B cell (primary cell): ENCODE data around the gene NAA35. TPM values are rescaled to one million over a fixed set of nuclear protein-coding genes. Genes with fewer than 3 reads are reported as not detected.

ENCODE experiments used
- ATAC-seq: fragments of 200-7000 bp; cut with Tn5 transposase; one replicate; pipeline ENCODE4 v1.10.0; 2021; ENCODE audit warnings: low read depth, mild to moderate bottlenecking, moderate number of reproducible peaks, moderate library complexity
- CTCF ChIA-PET: fragments of 350-600 bp; sonication (Branson Sonifier 250); formaldehyde crosslinking; loops from one replicate; lab custom pipeline; 2021; ENCODE audit warnings: antibody characterized with exemption, inconsistent platforms; lab: Charles Lee
- POLR2A ChIA-PET: fragments of 350-600 bp; sonication (Branson Sonifier 250); formaldehyde crosslinking; loops from one replicate; lab custom pipeline; 2021; ENCODE audit warnings: antibody characterized with exemption; lab: Charles Lee
- DNase-seq: peaks from one replicate; pipeline ENCODE4 v3.0.0; 2013
- H2AFZ ChIP-seq: 2 replicates; pipeline ENCODE4 v1.6.1; 2012; ENCODE audit warnings: mild to moderate bottlenecking, low read depth, low read length; ENCODE audit not compliant: insufficient read depth, poor library complexity, severe bottlenecking
- H3K27ac ChIP-seq, 2 donors: 1 replicate in 1 of 2; 2 replicates in 1 of 2; pipeline ENCODE4 v1.5.1; 2012 to 2013; ENCODE audit warnings: low read length in 2 of 2, mild to moderate bottlenecking in 2 of 2, moderate library complexity in 1 of 2
- H3K27me3 ChIP-seq, 4 experiments: fragments of 200-600 bp in 1 of 4; sonication (generic) in 1 of 4; replicated peaks in 1 of 4; 1 replicate in 2 of 4; 2 replicates in 2 of 4; pipeline versions ENCODE4 v1.6.1 to v1.7.0; 2013 to 2016; ENCODE audit warnings: low read length in 3 of 4, mild to moderate bottlenecking in 2 of 4, mixed read lengths in 1 of 4, moderate library complexity in 1 of 4; ENCODE audit not compliant: insufficient read depth in 4 of 4, control insufficient read depth in 3 of 4; ENCODE audit errors: control extremely low read depth in 1 of 4
- H3K36me3 ChIP-seq, 2 experiments: replicated peaks in 1 of 2; 1 replicate in 1 of 2; 2 replicates in 1 of 2; pipeline versions ENCODE4 v1.6.1 to v1.7.1; 2013; ENCODE audit warnings: low read length in 1 of 2; ENCODE audit not compliant: insufficient read depth in 2 of 2, control insufficient read depth in 1 of 2; ENCODE audit errors: control extremely low read depth in 1 of 2, extremely low read depth in 1 of 2
- H3K4me1 ChIP-seq, 2 donors: fragments of 200-600 bp in 1 of 2; sonication (generic) in 1 of 2; 1 replicate in 1 of 2; 2 replicates in 1 of 2; pipeline versions ENCODE4 v1.5.1 to v1.6.1; 2013 to 2017; ENCODE audit warnings: low read length in 2 of 2; ENCODE audit not compliant: control insufficient read depth in 2 of 2, insufficient read depth in 2 of 2
- H3K4me2 ChIP-seq: replicated peaks from 2 replicates; pipeline ENCODE3; 2012; ENCODE audit warnings: mild to moderate bottlenecking, low read depth, low read length; ENCODE audit not compliant: poor library complexity, severe bottlenecking
- H3K4me3 ChIP-seq, 5 experiments: fragments of 200-600 bp in 1 of 5; sonication (generic) in 1 of 5; 1 replicate in 3 of 5; 2 replicates in 2 of 5; pipeline versions ENCODE4 v1.5.1 to v1.7.0; 2011 to 2016; ENCODE audit warnings: low read length in 4 of 5, mild to moderate bottlenecking in 4 of 5, low read depth in 2 of 5, control low read depth in 1 of 5, moderate library complexity in 1 of 5; ENCODE audit not compliant: insufficient read depth in 1 of 5; ENCODE audit errors: control extremely low read depth in 1 of 5, extremely low read depth in 1 of 5
- H3K79me2 ChIP-seq: fragments of 200-600 bp; sonication (generic); one replicate; pipeline ENCODE4 v1.6.0; 2016; ENCODE audit warnings: low read length; ENCODE audit not compliant: control insufficient read depth, insufficient read depth
- H3K9ac ChIP-seq: fragments of 200-600 bp; sonication (generic); 2 replicates; pipeline ENCODE4 v1.6.1; 2017; ENCODE audit warnings: mild to moderate bottlenecking, low read length, moderate library complexity
- H3K9me3 ChIP-seq, 3 donors: one replicate each; pipeline versions ENCODE4 v1.6.1 to v1.7.1; 2013; ENCODE audit warnings: low read length in 2 of 3; ENCODE audit not compliant: control insufficient read depth in 2 of 3, insufficient read depth in 1 of 3; ENCODE audit errors: control extremely low read depth in 1 of 3
- H4K20me1 ChIP-seq: 2 replicates; pipeline ENCODE4 v1.6.0; 2012; ENCODE audit warnings: mild to moderate bottlenecking, low read length; ENCODE audit not compliant: insufficient read depth, control insufficient read depth, poor library complexity, severe bottlenecking
- H3K27ac Mint-ChIP-seq: one replicate; pipeline ENCODE4 v1.8.0; 2021; ENCODE audit warnings: mixed read lengths
- H3K27me3 Mint-ChIP-seq: one replicate; pipeline ENCODE4 v1.8.0; 2021; ENCODE audit warnings: mixed read lengths
- H3K4me1 Mint-ChIP-seq: one replicate; pipeline ENCODE4 v1.8.0; 2021; ENCODE audit warnings: mixed read lengths
- H3K4me3 Mint-ChIP-seq: one replicate; pipeline ENCODE4 v1.8.0; 2021; ENCODE audit warnings: mixed read lengths
- H3K9me3 Mint-ChIP-seq: one replicate; pipeline ENCODE4 v1.8.0; 2022; ENCODE audit warnings: mixed read lengths; ENCODE audit not compliant: insufficient read depth
- EZH2 ChIP-seq: IDR thresholded peaks from 2 replicates; pipeline ENCODE4 v1.6.1; 2012; ENCODE audit warnings: borderline replicate concordance, low read depth, mild to moderate bottlenecking, moderate library complexity, low read length; ENCODE audit not compliant: insufficient read depth, poor library complexity, severe bottlenecking
- WGBS: methylation state at CpG from one replicate; pipeline ENCODE4 v1.1.5; 2013; ENCODE audit warnings: missing lambda C conversion rate; ENCODE audit not compliant: insufficient coverage; 5-methylcytosine and 5-hydroxymethylcytosine counted together
- intact Hi-C: fragments of 100-400 bp; cut with micrococcal nuclease; formaldehyde crosslinking; loops from one replicate; pipeline ENCODE4 v1.10.0; 2022
- polyA plus RNA-seq: library from polyadenylated mRNA; depleted of rRNA; stranded (reverse); fragments of >200 nt; gene quantifications from 2 replicates; pipeline ENCODE4 v1.2.3, GENCODE V29; 2012
- total RNA-seq, 2 donors: library from RNA; stranded (reverse); fragments of 120-200 nt in 1 of 2; gene quantifications; 1 replicate in 1 of 2; 2 replicates in 1 of 2; pipeline versions ENCODE4 v1.2.3 to v1.2.4, GENCODE V29; 2013 to 2022
- TF ChIP-seq, protein P1 (sequence below): fragments of 200-600 bp; IDR thresholded peaks from one replicate; pipeline ENCODE4 v1.8.0; 2022; ENCODE audit warnings: antibody characterized with exemption, mild to moderate bottlenecking

NAA35 gene
- total and polyA plus RNA-seq, 2 donors (not counting 1 experiment from before 2014, with no cell fraction given) = 4.5 to 26.2 TPM

- H3K9ac ChIP-seq = no peak overlapping the region
- Mint-ChIP-seq H3K9me3 (no peaks in the 10 kb centered on the region), H3K27ac (no peak overlapping the region), H3K27me3 (no peaks in the 10 kb centered on the region), H3K4me3 (no peak overlapping the region), H3K4me1 (peaks cover 7% of the 10 kb centered on the region)
- no peak overlapping the region for H3K4me2 ChIP-seq
- peaks cover 0 to 32% of the 10 kb centered on the region in 2 experiments for H3K36me3 ChIP-seq
- no peak overlapping the region for H2AFZ ChIP-seq
- no peaks in the 10 kb centered on the region for H3K9me3 ChIP-seq
- WGBS = 100% methylated on average over 3 of the region's 3 CpGs
- no peak for ATAC-seq
- ChIA-PET POLR2A (no interaction called here), CTCF (no interaction called here)
- no peak overlapping the region for H3K4me3 ChIP-seq
- intact Hi-C loops = no loop called here
- H3K27me3 ChIP-seq = no peaks in the 10 kb centered on the region
- no peaks in the 10 kb centered on the region for H3K79me2 ChIP-seq
- DNase-seq = no peak
- no peak overlapping the region for H3K27ac ChIP-seq
- no peaks in the 10 kb centered on the region for H3K4me1 ChIP-seq
- TF ChIP-seq, protein P1, sequence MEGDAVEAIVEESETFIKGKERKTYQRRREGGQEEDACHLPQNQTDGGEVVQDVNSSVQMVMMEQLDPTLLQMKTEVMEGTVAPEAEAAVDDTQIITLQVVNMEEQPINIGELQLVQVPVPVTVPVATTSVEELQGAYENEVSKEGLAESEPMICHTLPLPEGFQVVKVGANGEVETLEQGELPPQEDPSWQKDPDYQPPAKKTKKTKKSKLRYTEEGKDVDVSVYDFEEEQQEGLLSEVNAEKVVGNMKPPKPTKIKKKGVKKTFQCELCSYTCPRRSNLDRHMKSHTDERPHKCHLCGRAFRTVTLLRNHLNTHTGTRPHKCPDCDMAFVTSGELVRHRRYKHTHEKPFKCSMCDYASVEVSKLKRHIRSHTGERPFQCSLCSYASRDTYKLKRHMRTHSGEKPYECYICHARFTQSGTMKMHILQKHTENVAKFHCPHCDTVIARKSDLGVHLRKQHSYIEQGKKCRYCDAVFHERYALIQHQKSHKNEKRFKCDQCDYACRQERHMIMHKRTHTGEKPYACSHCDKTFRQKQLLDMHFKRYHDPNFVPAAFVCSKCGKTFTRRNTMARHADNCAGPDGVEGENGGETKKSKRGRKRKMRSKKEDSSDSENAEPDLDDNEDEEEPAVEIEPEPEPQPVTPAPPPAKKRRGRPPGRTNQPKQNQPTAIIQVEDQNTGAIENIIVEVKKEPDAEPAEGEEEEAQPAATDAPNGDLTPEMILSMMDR = no peak
- no peak for TF ChIP-seq EZH2
- no peaks in the 10 kb centered on the region for H4K20me1 ChIP-seq
These were observed 19.7 kb downstream of the NAA35 start for GRCh38 chr9:85960688-85961093.

- intact Hi-C loops = no loop called here
- ATAC-seq = no peak
These were observed 23.6 kb downstream of the NAA35 start for GRCh38 chr9:85964526-85964925.

More at GRCh38 chr9:85964526-85964925, 23.6 kb downstream of the NAA35 start:
- Histone ChIP-seq H3K27ac (no peak overlapping the region), H3K4me2 (no peak overlapping the region), H3K4me1 (no peaks in the 10 kb centered on the region), H3K9me3 (no peaks in the 10 kb centered on the region), H2AFZ (no peak overlapping the region), H3K36me3 (peaks cover 2 to 30% of the 10 kb centered on the region in 2 experiments), H3K9ac (no peak overlapping the region), H4K20me1 (no peaks in the 10 kb centered on the region), H3K27me3 (no peaks in the 10 kb centered on the region), H3K4me3 (no peak overlapping the region), H3K79me2 (no peaks in the 10 kb centered on the region)
- CTCF ChIA-PET = no interaction called here
- H3K4me3 Mint-ChIP-seq = no peak overlapping the region
- H3K27ac Mint-ChIP-seq = no peak overlapping the region
- POLR2A ChIA-PET = no interaction called here
- no peak for DNase-seq
- H3K4me1 Mint-ChIP-seq = no peaks in the 10 kb centered on the region
- no CpG with 5 or more reads among the region's 3 CpGs for WGBS
- no peaks in the 10 kb centered on the region for H3K9me3 Mint-ChIP-seq
- no peaks in the 10 kb centered on the region for H3K27me3 Mint-ChIP-seq
- TF ChIP-seq, protein P1 = no peak
- no peak for TF ChIP-seq EZH2
